WI38 (cell line): Measurements from ENCODE around the gene SPNS3.
A peak's percentile ranks its signal among the peaks of the same experiment; 100 is the strongest.

Source experiments
- H3K4me3 ChIP-seq: 2 replicates; pipeline ENCODE4 v1.5.1; 2011; ENCODE audit warnings: low read depth, mild to moderate bottlenecking, control low read depth, low read length
- CTCF ChIP-seq: IDR thresholded peaks from 2 replicates; pipeline ENCODE4 v1.5.1; 2012; ENCODE audit warnings: low read depth, mild to moderate bottlenecking, control low read depth, low read length

The SPNS3 gene

GRCh38 chr17:4409659-4410058 lies 24.1 kb upstream of the SPNS3 start:
- no peak for TF ChIP-seq CTCF
- no peak overlapping the region for H3K4me3 ChIP-seq

GRCh38 chr17:4411201-4411600 lies 22.5 kb upstream of the SPNS3 start:
- H3K4me3 ChIP-seq, result no peak overlapping the region
- no peak for TF ChIP-seq CTCF

- TF ChIP-seq CTCF, result peak; percentile 74
- no peak overlapping the region for H3K4me3 ChIP-seq
Measured at GRCh38 chr17:4412933-4413831, 20.6 kb upstream of the SPNS3 start.

- no peak overlapping the region for H3K4me3 ChIP-seq
- TF ChIP-seq CTCF, result no peak
Measured at GRCh38 chr17:4417129-4417667, 16.5 kb upstream of the SPNS3 start.

GRCh38 chr17:4420692-4421131 lies 13.0 kb upstream of the SPNS3 start:
- H3K4me3 ChIP-seq, result no peak overlapping the region
- peak; percentile 82 for TF ChIP-seq CTCF

GRCh38 chr17:4422864-4423263 lies 10.9 kb upstream of the SPNS3 start:
- H3K4me3 ChIP-seq, result no peak overlapping the region
- no peak for TF ChIP-seq CTCF

GRCh38 chr17:4425398-4425797 lies 8.3 kb upstream of the SPNS3 start:
- H3K4me3 ChIP-seq, result no peak overlapping the region
- TF ChIP-seq CTCF, result no peak
